Duodenal mucosa (tissue), 2 donors: ENCODE results near the gene PNLIPRP1.
A peak's percentile ranks its signal among the peaks of the same experiment; 100 is the strongest.

Source experiments
- H3K27ac ChIP-seq: one replicate; pipeline ENCODE4 v1.7.0; 2013; ENCODE audit warnings: low read depth, low read length
- H3K27me3 ChIP-seq, 2 donors: one replicate each; pipeline ENCODE4 v1.7.0; 2013; ENCODE audit warnings: low read length in 2 of 2, control low read depth in 1 of 2; ENCODE audit not compliant: insufficient read depth in 2 of 2, control insufficient read depth in 1 of 2
- H3K36me3 ChIP-seq, 2 donors: one replicate each; pipeline ENCODE4 v1.7.0; 2013; ENCODE audit warnings: low read length in 2 of 2, control low read depth in 1 of 2; ENCODE audit not compliant: insufficient read depth in 2 of 2, control insufficient read depth in 1 of 2
- H3K4me1 ChIP-seq, 2 donors: one replicate each; pipeline ENCODE4 v1.7.0; 2013; ENCODE audit warnings: low read length in 2 of 2, control low read depth in 1 of 2; ENCODE audit not compliant: insufficient read depth in 2 of 2, control insufficient read depth in 1 of 2
- H3K4me3 ChIP-seq, 2 donors: one replicate each; pipeline ENCODE4 v1.7.0; 2013; ENCODE audit warnings: low read length in 2 of 2, low read depth in 1 of 2
- H3K9ac ChIP-seq, 2 donors: one replicate each; pipeline ENCODE4 v1.7.0; 2013; ENCODE audit warnings: low read length in 2 of 2, low read depth in 1 of 2
- H3K9me3 ChIP-seq, 2 donors: one replicate each; pipeline ENCODE4 v1.7.0; 2013; ENCODE audit warnings: low read length in 2 of 2, control low read depth in 1 of 2; ENCODE audit not compliant: control insufficient read depth in 1 of 2

The PNLIPRP1 gene

DNA sequence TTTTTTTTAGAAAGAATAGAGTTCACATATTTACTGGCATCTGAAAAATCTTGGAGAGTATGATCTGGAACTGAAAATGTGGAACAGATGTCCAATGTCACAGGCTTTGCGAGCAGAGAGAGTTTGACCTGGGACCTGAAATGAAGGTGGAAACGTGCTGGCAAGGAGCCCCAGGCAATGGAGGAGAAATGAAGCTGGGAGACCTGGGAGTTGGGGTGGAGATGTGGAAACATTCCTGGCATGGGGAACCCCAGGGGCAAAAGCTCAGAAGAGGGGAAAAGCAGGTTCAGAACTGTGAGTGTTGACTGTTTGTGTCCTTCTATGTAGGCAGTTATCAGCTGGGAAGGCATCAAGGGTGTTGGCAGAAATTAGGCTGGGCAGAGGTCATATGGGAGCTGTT lies 22.7 kb downstream of the PNLIPRP1 start:
- Histone ChIP-seq H3K27ac (no peak overlapping the region), H3K9ac (no peak overlapping the region), H3K27me3 (no peaks in the 10 kb centered on the region), H3K4me3 (no peak overlapping the region), H3K4me1 (peaks cover 33 to 34% of the 10 kb centered on the region in 2 donors), H3K9me3 (no peaks in the 10 kb centered on the region), H3K36me3 (no peaks in the 10 kb centered on the region)

DNA sequence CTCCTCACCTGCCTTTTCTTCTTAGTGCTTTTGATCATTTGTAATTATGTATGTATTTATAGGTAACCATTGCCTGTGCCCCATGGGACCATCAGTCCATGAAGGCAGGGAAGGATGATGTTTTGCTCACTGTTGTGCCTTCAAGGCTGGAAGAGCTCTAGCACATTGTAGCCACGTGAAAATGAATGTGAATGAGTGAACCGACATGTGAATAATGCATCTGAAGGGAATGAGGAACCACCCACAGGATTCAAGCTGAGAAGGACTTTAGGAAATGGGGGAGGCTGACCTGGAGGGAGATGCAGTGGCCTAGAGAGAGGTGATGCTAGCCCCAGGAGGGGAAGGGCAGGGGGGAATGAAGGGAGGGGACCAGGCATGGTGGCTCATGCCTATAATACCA lies 24.0 kb downstream of the PNLIPRP1 start:
- peaks cover 33% of the 10 kb centered on the region in 2 donors for H3K4me1 ChIP-seq
- H3K4me3 ChIP-seq: no peak overlapping the region
- no peaks in the 10 kb centered on the region for H3K9me3 ChIP-seq
- no peak overlapping the region for H3K27ac ChIP-seq
- no peak overlapping the region for H3K9ac ChIP-seq
- H3K36me3 ChIP-seq: no peaks in the 10 kb centered on the region
- no peaks in the 10 kb centered on the region for H3K27me3 ChIP-seq

- H3K27me3 ChIP-seq: no peaks in the 10 kb centered on the region
- H3K9me3 ChIP-seq: no peaks in the 10 kb centered on the region
- H3K4me3 ChIP-seq: no peak overlapping the region
- no peak overlapping the region for H3K27ac ChIP-seq
- H3K4me1 ChIP-seq: peaks cover 32 to 34% of the 10 kb centered on the region in 2 donors
- H3K36me3 ChIP-seq: no peaks in the 10 kb centered on the region
- no peak overlapping the region for H3K9ac ChIP-seq
Measured at GRCh38 chr10:116615199-116615776, 24.5 kb downstream of the PNLIPRP1 start.

DNA sequence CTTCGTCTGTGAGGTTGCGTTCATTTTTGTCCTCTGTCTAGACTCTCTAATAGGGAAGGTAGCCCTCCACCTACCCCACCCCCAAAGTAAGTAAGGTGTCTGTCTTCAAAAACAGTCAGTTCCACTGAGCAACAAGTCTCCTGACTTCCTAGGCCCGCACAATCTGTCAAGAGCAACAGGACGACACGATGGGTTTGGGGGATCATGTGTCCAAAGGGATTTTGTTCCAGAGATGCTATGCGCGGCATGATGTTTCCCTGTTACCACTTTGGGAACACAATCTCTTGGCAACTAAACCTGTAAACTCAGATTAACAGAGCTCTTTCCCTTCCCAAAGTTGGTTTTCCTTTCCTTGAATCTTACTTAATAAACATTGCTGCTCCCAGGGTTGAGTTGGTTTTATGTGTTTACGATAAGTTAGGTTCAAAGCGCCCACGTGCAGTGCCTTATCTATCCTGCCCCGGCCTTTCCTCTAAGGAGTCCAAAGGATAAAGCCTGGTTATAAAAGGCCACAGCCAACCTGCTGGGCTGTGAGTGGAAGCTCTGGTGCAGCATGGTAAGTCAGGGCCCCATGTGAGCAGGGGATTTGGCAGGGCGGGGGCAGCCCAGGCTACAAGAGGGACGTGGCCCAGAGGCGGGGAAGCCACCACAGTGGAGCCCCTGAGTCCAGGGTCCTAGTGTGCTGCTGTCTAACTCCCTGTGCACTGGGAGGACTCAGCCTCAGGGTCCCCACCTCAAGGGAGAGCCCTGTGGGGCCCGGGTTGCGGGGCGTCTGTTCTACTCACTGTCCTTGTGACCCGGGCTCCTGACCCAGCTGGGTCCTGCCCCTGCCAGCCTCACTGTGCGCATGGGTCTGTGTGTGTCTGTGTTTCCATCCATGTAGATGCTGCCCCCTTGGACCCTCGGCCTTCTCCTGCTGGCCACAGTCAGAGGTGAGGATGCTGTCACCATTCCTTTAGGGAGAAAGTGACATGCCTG lies 30.0 kb downstream of the PNLIPRP1 start, which contains the start of gene PNLIPRP2:
Gene PNLIPRP2, plus strand, starts transcription at position 531 of the 978 bp plus-strand sequence.
- Histone ChIP-seq H3K9ac (peak within 1 kb of the TSS; percentile 58 to 64), H3K4me3 (peak within 1 kb of the TSS; percentile 59 to 75), H3K27me3 (no peaks in the 10 kb centered on the region), H3K9me3 (no peaks in the 10 kb centered on the region), H3K27ac (peak within 1 kb of the TSS; percentile 51), H3K4me1 (peaks cover 19 to 26% of the 10 kb centered on the region in 2 donors), H3K36me3 (peaks cover 0 to 1% of the 10 kb centered on the region in 2 donors)

- Histone ChIP-seq H3K4me3 (peak overlapping the region; percentile 59 to 75), H3K4me1 (peaks cover 19 to 26% of the 10 kb centered on the region in 2 donors), H3K9ac (peak overlapping the region; percentile 58 to 64), H3K36me3 (peaks cover 7 to 9% of the 10 kb centered on the region in 2 donors), H3K27ac (no peak overlapping the region), H3K9me3 (no peaks in the 10 kb centered on the region), H3K27me3 (no peaks in the 10 kb centered on the region)
Measured at GRCh38 chr10:116621476-116621875, 30.7 kb downstream of the PNLIPRP1 start.

GRCh38 chr10:116621934-116622655 lies 31.3 kb downstream of the PNLIPRP1 start:
- H3K36me3 ChIP-seq: peaks cover 10 to 12% of the 10 kb centered on the region in 2 donors
- no peaks in the 10 kb centered on the region for H3K9me3 ChIP-seq

GRCh38 chr10:116625845-116626244 lies 35.1 kb downstream of the PNLIPRP1 start:
- peaks cover 21 to 29% of the 10 kb centered on the region in 2 donors for H3K36me3 ChIP-seq
- H3K4me1 ChIP-seq: peaks cover 9 to 17% of the 10 kb centered on the region in 2 donors
- H3K4me3 ChIP-seq: no peak overlapping the region
- no peak overlapping the region for H3K27ac ChIP-seq
- H3K9me3 ChIP-seq: no peaks in the 10 kb centered on the region
- no peak overlapping the region for H3K9ac ChIP-seq
- H3K27me3 ChIP-seq: no peaks in the 10 kb centered on the region

More at GRCh38 chr10:116621934-116622655, 31.3 kb downstream of the PNLIPRP1 start:
- no peaks in the 10 kb centered on the region for H3K27me3 ChIP-seq
- no peak overlapping the region for H3K27ac ChIP-seq
- peak overlapping the region in 1 of 2 donors; percentile 58 for H3K9ac ChIP-seq
- H3K4me1 ChIP-seq: peaks cover 19 to 26% of the 10 kb centered on the region in 2 donors
- peak overlapping the region; percentile 59 to 75 for H3K4me3 ChIP-seq

GRCh38 chr10:116626815-116627214 lies 36.1 kb downstream of the PNLIPRP1 start:
- Histone ChIP-seq H3K9ac (no peak overlapping the region), H3K9me3 (no peaks in the 10 kb centered on the region), H3K4me3 (no peak overlapping the region), H3K4me1 (peaks cover 9 to 12% of the 10 kb centered on the region in 2 donors), H3K36me3 (peaks cover 22 to 36% of the 10 kb centered on the region in 2 donors), H3K27ac (no peak overlapping the region), H3K27me3 (no peaks in the 10 kb centered on the region)

DNA sequence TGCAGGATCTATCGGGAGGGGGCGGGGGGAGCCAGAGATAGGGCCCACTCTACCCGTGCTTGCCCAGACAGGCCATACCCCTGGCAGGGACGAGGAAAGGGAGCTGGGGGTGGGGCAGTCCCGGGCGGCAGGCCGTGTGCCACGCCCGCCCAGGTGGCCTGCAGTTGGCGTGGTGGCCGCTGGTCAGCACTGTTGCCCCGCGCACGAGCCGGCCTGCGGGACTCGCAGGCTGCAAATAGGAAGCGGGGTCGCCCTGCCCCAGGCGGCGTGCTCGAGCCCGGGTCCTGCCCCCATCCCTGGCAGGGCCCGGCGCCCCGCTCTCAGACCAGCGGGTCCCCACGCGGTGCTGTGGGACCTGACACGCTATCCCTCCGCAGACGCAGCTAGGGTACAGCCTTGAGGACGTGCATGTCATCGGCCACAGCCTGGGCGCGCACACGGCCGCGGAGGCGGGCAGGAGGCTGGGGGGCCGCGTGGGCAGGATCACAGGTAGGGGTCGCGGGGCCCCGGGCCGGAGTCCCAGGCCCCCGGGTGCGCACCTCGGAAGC lies 36.7 kb downstream of the PNLIPRP1 start:
- H3K9ac ChIP-seq: no peak overlapping the region
- H3K4me3 ChIP-seq: no peak overlapping the region
- H3K27me3 ChIP-seq: no peaks in the 10 kb centered on the region
- no peaks in the 10 kb centered on the region for H3K9me3 ChIP-seq
- no peak overlapping the region for H3K27ac ChIP-seq
- peaks cover 3 to 6% of the 10 kb centered on the region in 2 donors for H3K4me1 ChIP-seq
- peaks cover 22 to 40% of the 10 kb centered on the region in 2 donors for H3K36me3 ChIP-seq
